RWPE1 (cell line): ENCODE results near the gene NPFF.
A peak's percentile ranks its signal among the peaks of the same experiment; 100 is the strongest.

Source experiments
- CTCF ChIA-PET: fragments of 350-600 bp; sonication (Branson Sonifier 250); formaldehyde crosslinking; extraction: SDS; loops from one replicate; lab custom pipeline; 2021; lab: Yijun Ruan, JAX
- POLR2A ChIA-PET: fragments of 400-600 bp; formaldehyde crosslinking; extraction: SDS; loops from one replicate; lab custom pipeline; 2020; ENCODE audit warnings: antibody characterized with exemption; ENCODE audit not compliant: low non-redundant PET; lab: Yijun Ruan, JAX
- DNase-seq: peaks from one replicate; pipeline ENCODE4 v3.0.0; 2012; ENCODE audit warnings: low spot score
- H3K27ac ChIP-seq: fragments of 450-650 bp; 2 replicates; pipeline ENCODE4 v1.5.1; 2017
- TF ChIP-seq, protein P1 (sequence below): fragments of 450-650 bp; conservative IDR thresholded peaks from 2 replicates; pipeline ENCODE4 v1.5.1; 2017; ENCODE audit warnings: low read depth, mild to moderate bottlenecking

NPFF gene

DNA sequence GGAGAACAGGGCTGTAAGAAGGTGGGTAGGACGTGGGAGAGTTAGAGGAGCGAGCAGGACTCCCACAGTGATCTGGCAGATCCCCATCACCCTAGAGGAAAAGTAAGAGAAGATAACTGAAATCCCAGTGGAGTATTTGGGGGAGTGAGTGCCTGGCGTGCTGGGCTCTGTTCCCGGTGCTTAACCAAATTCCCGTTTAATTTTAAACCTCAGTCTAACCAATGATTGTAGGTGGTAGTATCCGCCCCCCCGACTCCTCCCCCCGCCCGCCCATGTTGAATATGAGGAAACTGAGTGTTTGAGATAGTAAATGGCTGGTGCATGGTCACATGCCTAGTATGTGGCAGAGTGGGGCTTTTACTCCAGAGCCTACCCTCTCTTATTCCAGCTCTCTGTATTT is 5.0 kb downstream of the NPFF start:
- CTCF ChIA-PET: no interaction called here
- DNase-seq: no peak
- H3K27ac ChIP-seq: peak overlapping the region; percentile 95
- POLR2A ChIA-PET: interaction anchor here (0.6 kb wide), 1 partner anchor 177 kb away, joined by 3 read pairs; no protein-coding TSS in a partner anchor
- TF ChIP-seq, protein P1, sequence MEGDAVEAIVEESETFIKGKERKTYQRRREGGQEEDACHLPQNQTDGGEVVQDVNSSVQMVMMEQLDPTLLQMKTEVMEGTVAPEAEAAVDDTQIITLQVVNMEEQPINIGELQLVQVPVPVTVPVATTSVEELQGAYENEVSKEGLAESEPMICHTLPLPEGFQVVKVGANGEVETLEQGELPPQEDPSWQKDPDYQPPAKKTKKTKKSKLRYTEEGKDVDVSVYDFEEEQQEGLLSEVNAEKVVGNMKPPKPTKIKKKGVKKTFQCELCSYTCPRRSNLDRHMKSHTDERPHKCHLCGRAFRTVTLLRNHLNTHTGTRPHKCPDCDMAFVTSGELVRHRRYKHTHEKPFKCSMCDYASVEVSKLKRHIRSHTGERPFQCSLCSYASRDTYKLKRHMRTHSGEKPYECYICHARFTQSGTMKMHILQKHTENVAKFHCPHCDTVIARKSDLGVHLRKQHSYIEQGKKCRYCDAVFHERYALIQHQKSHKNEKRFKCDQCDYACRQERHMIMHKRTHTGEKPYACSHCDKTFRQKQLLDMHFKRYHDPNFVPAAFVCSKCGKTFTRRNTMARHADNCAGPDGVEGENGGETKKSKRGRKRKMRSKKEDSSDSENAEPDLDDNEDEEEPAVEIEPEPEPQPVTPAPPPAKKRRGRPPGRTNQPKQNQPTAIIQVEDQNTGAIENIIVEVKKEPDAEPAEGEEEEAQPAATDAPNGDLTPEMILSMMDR: no peak

DNA sequence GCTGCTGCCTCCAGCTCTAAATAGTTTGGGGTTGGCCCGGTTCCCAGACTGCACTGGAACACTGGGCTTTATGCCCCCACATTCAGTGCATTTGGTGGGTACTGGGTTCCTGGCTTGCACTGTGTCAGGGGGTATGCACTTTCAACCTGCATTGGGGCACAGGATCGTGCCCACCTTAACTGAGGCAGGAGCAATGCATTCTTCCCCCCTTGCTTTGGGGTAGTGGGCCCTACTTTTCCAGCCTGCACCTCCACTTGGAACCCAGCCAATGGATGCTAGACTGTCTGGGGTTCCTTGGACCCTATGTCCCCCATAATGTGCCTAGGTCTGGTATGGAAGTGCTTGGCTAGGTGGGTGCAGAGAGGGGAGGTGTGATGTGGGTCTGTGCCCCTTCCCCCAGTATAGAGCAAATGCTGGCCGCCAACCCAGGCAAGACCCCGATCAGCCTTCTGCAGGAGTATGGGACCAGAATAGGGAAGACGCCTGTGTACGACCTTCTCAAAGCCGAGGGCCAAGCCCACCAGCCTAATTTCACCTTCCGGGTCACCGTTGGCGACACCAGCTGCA is 5.6 kb downstream of the NPFF start:
- CTCF ChIA-PET: no interaction called here
- H3K27ac ChIP-seq: peak overlapping the region; percentile 95
- POLR2A ChIA-PET: interaction anchor here (0.6 kb wide), 1 partner anchor 20 kb away, joined by 3 read pairs; no protein-coding TSS in a partner anchor
- TF ChIP-seq, protein P1: no peak
- DNase-seq: no peak

DNA sequence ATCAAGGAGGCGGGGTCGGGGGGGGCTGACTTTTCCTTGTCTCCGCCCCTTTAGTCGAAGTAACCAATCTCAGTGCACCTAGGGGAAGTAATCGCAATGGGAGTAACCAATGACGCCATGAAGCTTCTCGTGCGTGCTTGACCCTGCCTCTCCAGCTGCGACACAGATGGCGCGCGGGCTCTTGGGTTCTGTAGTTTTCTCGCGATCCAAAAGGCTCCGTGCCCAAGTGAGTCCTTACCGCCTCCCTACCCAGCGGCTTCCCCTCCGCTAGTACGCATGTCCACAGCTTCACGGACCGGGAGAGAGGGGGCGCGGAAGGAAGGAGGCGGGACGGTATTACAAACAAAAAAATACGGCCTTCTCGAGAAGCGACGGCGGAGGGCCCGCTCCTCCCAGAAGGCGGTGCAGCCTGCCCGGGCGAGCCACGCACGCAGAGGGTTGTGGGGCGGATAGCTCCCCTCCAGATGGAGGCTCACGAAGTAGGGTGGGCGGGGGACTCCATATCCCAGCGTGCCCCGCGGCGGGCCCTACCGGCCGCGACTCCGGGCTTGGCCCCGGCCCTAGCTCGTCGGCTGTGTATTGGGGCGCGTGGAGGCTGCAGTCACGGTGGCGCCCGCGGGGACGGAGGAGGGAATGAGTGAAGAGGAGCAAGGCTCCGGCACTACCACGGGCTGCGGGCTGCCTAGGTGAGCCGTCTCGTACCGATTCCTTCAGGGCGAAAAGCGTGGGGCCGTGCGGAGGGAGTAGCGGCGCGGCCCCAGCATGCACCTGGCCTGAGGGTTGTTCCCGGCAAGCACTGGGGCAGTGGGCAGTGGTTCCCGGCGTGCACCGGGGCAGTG is 6.3 kb downstream of the NPFF start, which contains the start of gene TARBP2:
TARBP2 (plus strand) TSS at position 508 of the 839 bp plus-strand sequence; CDS start at position 634, 126 bp downstream.
- peak; percentile 99 for DNase-seq
- ChIA-PET CTCF (interaction anchor here (1.0 kb wide), 1 partner anchor 8 kb away, joined by 3 read pairs; no protein-coding TSS in a partner anchor), POLR2A (interaction anchor here (0.6 to 0.9 kb wide), 4 partner anchors 17 to 223 kb away, joined by 3 to 4 read pairs (median 4); no protein-coding TSS in a partner anchor)
- peak within 1 kb of the TSS; percentile 95 for H3K27ac ChIP-seq
- TF ChIP-seq, protein P1: no peak

DNA sequence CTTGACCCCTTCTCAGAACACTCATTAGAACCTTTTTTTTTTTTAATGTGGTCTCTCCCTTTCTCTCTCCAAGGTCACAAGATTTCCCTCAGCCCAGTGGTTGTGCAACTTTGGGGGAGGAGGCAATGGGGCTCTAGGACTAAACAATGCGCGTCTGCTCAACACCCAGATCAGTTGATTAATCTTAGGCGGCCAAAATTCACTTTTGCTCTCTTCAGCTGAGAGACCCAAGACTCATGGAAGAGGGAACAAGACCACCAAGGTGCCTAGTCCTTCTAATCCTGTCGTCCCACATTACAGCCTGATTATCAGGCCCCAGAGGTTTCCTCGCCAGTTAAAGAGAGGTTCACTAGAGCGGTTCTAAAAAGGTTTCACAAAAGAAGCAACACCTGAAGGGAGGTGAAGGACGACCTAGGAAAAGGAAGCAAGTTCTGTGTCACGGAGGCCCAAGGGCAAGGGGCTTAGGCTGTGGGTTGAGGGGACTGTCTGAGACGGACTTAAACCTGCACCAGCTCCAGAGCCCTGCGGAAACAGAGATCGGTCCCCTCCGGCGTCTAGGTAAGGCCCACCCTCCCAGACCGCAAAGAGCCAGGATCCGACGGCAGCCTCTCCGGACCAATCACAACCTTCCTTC is 7.0 kb downstream of the NPFF start:
- ChIA-PET POLR2A (interaction anchor here (0.7 to 0.9 kb wide), 3 partner anchors 17 to 222 kb away, joined by 3 to 4 read pairs (median 4); no protein-coding TSS in a partner anchor), CTCF (interaction anchor here (0.7 to 1.0 kb wide), 2 partner anchors 8 to 148 kb away, joined by 3 to 6 read pairs; no protein-coding TSS in a partner anchor)
- TF ChIP-seq, protein P1: no peak
- peak overlapping the region; percentile 95 for H3K27ac ChIP-seq
- DNase-seq: no peak

DNA sequence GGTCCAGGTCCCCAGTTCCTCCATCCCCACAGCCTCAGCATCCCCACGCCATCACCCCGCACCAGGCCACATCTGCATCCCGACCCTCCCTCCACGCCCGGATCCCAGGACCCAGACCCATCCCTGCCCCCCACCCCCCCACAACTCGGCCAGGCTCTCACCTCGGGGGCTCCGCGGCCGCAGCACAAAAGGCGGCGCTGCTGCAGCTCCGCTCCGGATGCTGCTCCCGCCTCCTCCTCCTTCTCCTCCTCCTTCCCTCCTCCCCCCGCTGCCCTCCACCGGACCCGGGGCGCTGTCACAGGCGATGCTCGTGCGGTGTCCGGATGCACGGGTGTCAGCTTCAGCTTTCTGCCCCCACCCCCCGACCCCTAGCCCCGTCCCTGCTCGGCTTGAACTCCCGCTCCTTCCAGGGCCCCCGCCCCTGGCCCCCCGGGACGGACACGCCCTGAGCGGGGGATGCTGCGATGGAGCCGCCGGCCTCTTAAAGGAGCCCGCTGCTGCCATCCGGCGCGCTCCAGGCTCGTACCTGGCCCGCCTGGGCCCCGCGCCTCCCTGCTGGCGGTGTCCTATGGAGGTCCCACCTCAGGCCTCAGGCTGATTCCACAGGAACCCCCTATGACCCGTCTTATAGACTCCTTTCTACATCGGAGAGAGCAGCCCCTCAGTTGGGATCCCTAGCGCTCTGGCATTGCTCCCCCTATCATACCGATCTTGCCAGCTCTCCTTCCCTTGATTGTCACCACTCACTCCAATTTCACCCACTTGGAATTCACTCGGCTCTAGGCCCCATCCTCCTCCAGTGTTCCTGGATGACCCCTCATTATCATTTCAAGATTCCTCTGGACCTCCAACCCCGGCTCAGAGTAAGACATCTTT is 7.8 kb downstream of the NPFF start, which contains the start of gene MAP3K12:
MAP3K12 (minus strand) TSS at position 193 of the 876 bp plus-strand sequence. CDS start 12,067 bp downstream, outside the sequence.
- DNase-seq: peak; percentile 55
- TF ChIP-seq, protein P1: no peak
- H3K27ac ChIP-seq: peak within 1 kb of the TSS; percentile 95
- CTCF ChIA-PET: interaction anchor here (0.7 to 1.0 kb wide), 2 partner anchors 9 to 147 kb away, joined by 3 to 6 read pairs; no protein-coding TSS in a partner anchor
- POLR2A ChIA-PET: interaction anchor here (0.6 to 0.9 kb wide), 2 partner anchors 13 to 16 kb away, joined by 3 to 5 read pairs; no protein-coding TSS in a partner anchor
